ENCODE measurements around the gene SHB. TPM values are rescaled to one million over a fixed set of nuclear protein-coding genes. Genes with fewer than 3 reads are reported as not detected.

Gene SHB
- total RNA-seq, 2 experiments from 2014 or later = 1.2 TPM

GRCh38 chr9:38101423-38101822 lies 32.4 kb upstream of the SHB start:
- Mint-ChIP-seq H3K27ac (no peak overlapping the region), H3K4me1 (ENCODE audit: low read depth) (no peaks in the 10 kb centered on the region), H3K9me3 (no peaks in the 10 kb centered on the region), H3K4me3 (no peak overlapping the region), H3K36me3 (ENCODE audit: low read depth) (no peaks in the 10 kb centered on the region), H3K27me3 (ENCODE audit: low read depth) (peaks cover 13% of the 10 kb centered on the region)
- CTCF ChIA-PET = no interaction called here
- DNase-seq = no peak
- intact Hi-C loops (cut with micrococcal nuclease) = no loop called here

GRCh38 chr9:38096238-38096805 lies 27.3 kb upstream of the SHB start:
- Mint-ChIP-seq H3K36me3 (ENCODE audit: low read depth) (no peaks in the 10 kb centered on the region), H3K9me3 (no peaks in the 10 kb centered on the region), H3K27ac (no peak overlapping the region), H3K4me1 (ENCODE audit: low read depth) (no peaks in the 10 kb centered on the region), H3K4me3 (no peak overlapping the region), H3K27me3 (ENCODE audit: low read depth) (peaks cover 6% of the 10 kb centered on the region)
- intact Hi-C loops (cut with micrococcal nuclease) = no loop called here
- CTCF ChIA-PET = interaction anchor here (0.6 to 3.0 kb wide), 3 partner anchors 8 to 330 kb away, joined by 3 to 11 read pairs (median 4); no protein-coding TSS in a partner anchor
- DNase-seq = no peak

GRCh38 chr9:38094165-38094564 lies 25.1 kb upstream of the SHB start:
- H3K36me3 Mint-ChIP-seq (ENCODE audit: low read depth) = no peaks in the 10 kb centered on the region
- H3K27ac Mint-ChIP-seq = no peak overlapping the region
- DNase-seq = no peak
- intact Hi-C loops (cut with micrococcal nuclease) = no loop called here
- peaks cover 1% of the 10 kb centered on the region for H3K27me3 Mint-ChIP-seq (ENCODE audit: low read depth)
- no peaks in the 10 kb centered on the region for H3K4me1 Mint-ChIP-seq (ENCODE audit: low read depth)
- no peak overlapping the region for H3K4me3 Mint-ChIP-seq
- CTCF ChIA-PET = no interaction called here
- H3K9me3 Mint-ChIP-seq = no peaks in the 10 kb centered on the region

GRCh38 chr9:38092656-38093055 lies 23.6 kb upstream of the SHB start:
- H3K4me1 Mint-ChIP-seq (ENCODE audit: low read depth) = no peaks in the 10 kb centered on the region
- intact Hi-C loops (cut with micrococcal nuclease) = no loop called here
- no peaks in the 10 kb centered on the region for H3K9me3 Mint-ChIP-seq

GRCh38 chr9:38092200-38092524 lies 23.1 kb upstream of the SHB start:
- H3K9me3 Mint-ChIP-seq = no peaks in the 10 kb centered on the region
- CTCF ChIA-PET = interaction anchor here (1.0 kb wide), 1 partner anchor 309 kb away, joined by 3 read pairs; no protein-coding TSS in a partner anchor
- no peak overlapping the region for H3K27ac Mint-ChIP-seq
- H3K36me3 Mint-ChIP-seq (ENCODE audit: low read depth) = no peaks in the 10 kb centered on the region
- DNase-seq = no peak
- intact Hi-C loops (cut with micrococcal nuclease) = no loop called here
- no peaks in the 10 kb centered on the region for H3K27me3 Mint-ChIP-seq (ENCODE audit: low read depth)
- no peak overlapping the region for H3K4me3 Mint-ChIP-seq
- H3K4me1 Mint-ChIP-seq (ENCODE audit: low read depth) = no peaks in the 10 kb centered on the region

More at GRCh38 chr9:38092656-38093055, 23.6 kb upstream of the SHB start:
- Mint-ChIP-seq H3K4me3 (no peak overlapping the region), H3K36me3 (ENCODE audit: low read depth) (no peaks in the 10 kb centered on the region), H3K27me3 (ENCODE audit: low read depth) (no peaks in the 10 kb centered on the region), H3K27ac (no peak overlapping the region)
- CTCF ChIA-PET = no interaction called here
- DNase-seq = no peak

- Mint-ChIP-seq H3K27ac (no peak overlapping the region), H3K4me3 (no peak overlapping the region), H3K27me3 (ENCODE audit: low read depth) (no peaks in the 10 kb centered on the region), H3K9me3 (no peaks in the 10 kb centered on the region), H3K36me3 (ENCODE audit: low read depth) (no peaks in the 10 kb centered on the region), H3K4me1 (ENCODE audit: low read depth) (no peaks in the 10 kb centered on the region)
- intact Hi-C loops (cut with micrococcal nuclease) = no loop called here
- CTCF ChIA-PET = interaction anchor here (1.0 to 1.9 kb wide), 3 partner anchors 11 to 309 kb away, joined by 3 to 4 read pairs (median 3); no protein-coding TSS in a partner anchor
- no peak for DNase-seq
Observed at GRCh38 chr9:38091310-38092199, 22.5 kb upstream of the SHB start.

GRCh38 chr9:38090170-38090569 lies 21.1 kb upstream of the SHB start:
- H3K36me3 Mint-ChIP-seq (ENCODE audit: low read depth) = no peaks in the 10 kb centered on the region
- H3K4me3 Mint-ChIP-seq = no peak overlapping the region
- intact Hi-C loops (cut with micrococcal nuclease) = no loop called here
- no peaks in the 10 kb centered on the region for H3K27me3 Mint-ChIP-seq (ENCODE audit: low read depth)
- no peaks in the 10 kb centered on the region for H3K4me1 Mint-ChIP-seq (ENCODE audit: low read depth)
- CTCF ChIA-PET = interaction anchor here (0.7 to 1.9 kb wide), 3 partner anchors 9 to 311 kb away, joined by 3 to 5 read pairs (median 4); no protein-coding TSS in a partner anchor
- DNase-seq = no peak
- no peaks in the 10 kb centered on the region for H3K9me3 Mint-ChIP-seq
- no peak overlapping the region for H3K27ac Mint-ChIP-seq

GRCh38 chr9:38089387-38090165 lies 20.5 kb upstream of the SHB start:
- CTCF ChIA-PET = interaction anchor here (1.1 to 3.6 kb wide), 7 partner anchors 8 to 312 kb away, joined by 3 to 26 read pairs (median 5); no protein-coding TSS in a partner anchor
- intact Hi-C loops (cut with micrococcal nuclease) = loop anchor here (2.0 to 5.0 kb wide), 2 partner anchors 71 to 173 kb away; no protein-coding TSS in a partner anchor
- Mint-ChIP-seq H3K27ac (no peak overlapping the region), H3K36me3 (ENCODE audit: low read depth) (no peaks in the 10 kb centered on the region), H3K4me3 (no peak overlapping the region), H3K27me3 (ENCODE audit: low read depth) (no peaks in the 10 kb centered on the region), H3K9me3 (no peaks in the 10 kb centered on the region), H3K4me1 (ENCODE audit: low read depth) (no peaks in the 10 kb centered on the region)
- DNase-seq = no peak

- Mint-ChIP-seq H3K4me1 (ENCODE audit: low read depth) (no peaks in the 10 kb centered on the region), H3K36me3 (ENCODE audit: low read depth) (no peaks in the 10 kb centered on the region), H3K9me3 (no peaks in the 10 kb centered on the region), H3K27ac (no peak overlapping the region), H3K27me3 (ENCODE audit: low read depth) (no peaks in the 10 kb centered on the region), H3K4me3 (no peak overlapping the region)
- intact Hi-C loops (cut with micrococcal nuclease) = loop anchor here (1.0 to 5.0 kb wide), 5 partner anchors 73 to 312 kb away; no protein-coding TSS in a partner anchor
- DNase-seq = peak; percentile 78
- CTCF ChIA-PET = interaction anchor here (0.8 to 3.6 kb wide), 25 partner anchors 9 to 301 kb away, joined by 3 to 26 read pairs (median 4); partner anchors contain the start of genes SHB and SLC25A51
Observed at GRCh38 chr9:38088006-38088925, 19.2 kb upstream of the SHB start.

GRCh38 chr9:38086496-38086895 lies 17.5 kb upstream of the SHB start:
- Mint-ChIP-seq H3K4me3 (no peak overlapping the region), H3K27me3 (ENCODE audit: low read depth) (no peaks in the 10 kb centered on the region), H3K36me3 (ENCODE audit: low read depth) (no peaks in the 10 kb centered on the region), H3K9me3 (no peaks in the 10 kb centered on the region), H3K4me1 (ENCODE audit: low read depth) (no peaks in the 10 kb centered on the region), H3K27ac (no peak overlapping the region)
- CTCF ChIA-PET = interaction anchor here (1.5 to 3.6 kb wide), 3 partner anchors 17 to 173 kb away, joined by 3 to 26 read pairs (median 15); partner anchors contain the start of gene SHB
- intact Hi-C loops (cut with micrococcal nuclease) = loop anchor here (5.0 kb wide), 1 partner anchor 176 kb away; no protein-coding TSS in a partner anchor
- DNase-seq = no peak

GRCh38 chr9:38085308-38085707 lies 16.3 kb upstream of the SHB start:
- intact Hi-C loops (cut with micrococcal nuclease) = loop anchor here (5.0 kb wide), 1 partner anchor 177 kb away; no protein-coding TSS in a partner anchor
- no peaks in the 10 kb centered on the region for H3K9me3 Mint-ChIP-seq
- H3K4me1 Mint-ChIP-seq (ENCODE audit: low read depth) = no peaks in the 10 kb centered on the region
- no peak overlapping the region for H3K27ac Mint-ChIP-seq
- no peak for DNase-seq
- no peaks in the 10 kb centered on the region for H3K36me3 Mint-ChIP-seq (ENCODE audit: low read depth)
- H3K4me3 Mint-ChIP-seq = no peak overlapping the region
- H3K27me3 Mint-ChIP-seq (ENCODE audit: low read depth) = no peaks in the 10 kb centered on the region
- CTCF ChIA-PET = interaction anchor here (1.1 to 3.3 kb wide), 2 partner anchors 16 to 172 kb away, joined by 4 to 15 read pairs; partner anchors contain the start of gene SHB
